Frontal cortex (tissue), 4 donors: Measurements from ENCODE around the gene ERCC6. TPM values are rescaled to one million over a fixed set of nuclear protein-coding genes. Genes with fewer than 3 reads are reported as not detected.

ENCODE experiments used
- DNase-seq, 2 donors: peaks; one replicate each; pipeline ENCODE4 v3.0.0; 2012; ENCODE audit warnings: low spot score in 2 of 2
- FAIRE-seq: peaks from 2 replicates; lab custom pipeline; 2012; peaks lifted over from hg19 to GRCh38; lab: Jason Lieb, UNC
- total RNA-seq: library from RNA; depleted of rRNA; stranded (reverse); fragments of >200 nt; gene quantifications from one replicate; pipeline ENCODE4 v1.2.3, GENCODE V29; 2014
- donor health status: control.
- donor health status: control.
- donor health status: control.

The ERCC6 gene
- total RNA-seq, 1 donor from 2014 or later = 31.8 TPM

- no peak for DNase-seq
Observed at GRCh38 chr10:49465736-49466135, 73.2 kb downstream of the ERCC6 start.

More at GRCh38 chr10:49465736-49466135, 73.2 kb downstream of the ERCC6 start:
- no peak for FAIRE-seq

Other genes starting within 250 kb of the ERCC6 start
- not detected for gene C10orf71, start 240.0 kb downstream of the ERCC6 start, total RNA-seq
- gene DRGX, start 143.0 kb downstream of the ERCC6 start, total RNA-seq = not detected
- under 0.01 TPM for gene SLC18A3, start 71.2 kb upstream of the ERCC6 start, total RNA-seq
- not detected for gene CHAT, start 74.9 kb upstream of the ERCC6 start, total RNA-seq
- gene C10orf53, start 140.5 kb upstream of the ERCC6 start, total RNA-seq = not detected
- gene OGDHL, start 223.2 kb upstream of the ERCC6 start, total RNA-seq = 6.9 TPM